ENCODE data around the gene ASCL1.

Gene ASCL1

DNA sequence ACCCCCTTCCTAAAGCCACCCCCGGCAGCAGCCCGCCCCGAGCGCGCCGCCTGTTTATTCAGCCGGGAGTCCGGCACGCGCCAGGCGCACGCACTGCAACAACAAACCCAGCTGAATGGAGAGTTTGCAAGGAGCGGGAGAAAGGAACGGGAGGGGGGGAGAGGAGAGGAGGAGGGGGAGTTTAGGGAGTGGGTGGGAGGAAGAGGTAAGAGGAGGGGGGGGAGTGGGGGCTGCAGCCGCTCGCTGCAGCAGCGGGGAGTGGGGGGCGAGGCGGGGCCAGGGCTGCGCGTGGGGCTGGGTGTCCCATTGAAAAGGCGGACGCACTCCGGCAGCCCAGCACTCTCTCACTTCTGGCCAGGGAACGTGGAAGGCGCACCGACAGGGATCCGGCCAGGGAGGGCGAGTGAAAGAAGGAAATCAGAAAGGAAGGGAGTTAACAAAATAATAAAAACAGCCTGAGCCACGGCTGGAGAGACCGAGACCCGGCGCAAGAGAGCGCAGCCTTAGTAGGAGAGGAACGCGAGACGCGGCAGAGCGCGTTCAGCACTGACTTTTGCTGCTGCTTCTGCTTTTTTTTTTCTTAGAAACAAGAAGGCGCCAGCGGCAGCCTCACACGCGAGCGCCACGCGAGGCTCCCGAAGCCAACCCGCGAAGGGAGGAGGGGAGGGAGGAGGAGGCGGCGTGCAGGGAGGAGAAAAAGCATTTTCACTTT is at the start of gene ASCL1:
ASCL1 (plus strand) TSS at position 336 of the 712 bp plus-strand sequence. CDS start 571 bp downstream, outside the sequence.
- peak; percentile 98 for DNase-seq

DNA sequence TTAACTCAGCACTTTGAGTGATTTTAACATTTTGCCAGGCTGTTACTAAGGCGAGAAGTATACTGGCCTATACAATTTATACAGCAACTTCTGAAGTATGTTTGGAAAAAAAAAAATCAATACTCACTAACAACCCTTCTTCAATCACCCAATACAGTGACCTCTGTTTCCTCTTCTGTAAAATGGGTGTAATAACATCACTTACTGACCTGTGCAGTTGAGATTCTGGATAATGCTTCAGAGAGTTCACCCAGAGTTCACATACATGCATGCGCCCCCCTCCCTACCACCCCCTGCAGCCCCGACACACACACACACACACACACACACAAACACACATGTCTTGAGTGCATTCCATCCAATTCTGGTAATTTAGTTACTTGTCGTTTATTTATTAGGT is 49.6 kb upstream of the ASCL1 start:
- no peak for DNase-seq

DNA sequence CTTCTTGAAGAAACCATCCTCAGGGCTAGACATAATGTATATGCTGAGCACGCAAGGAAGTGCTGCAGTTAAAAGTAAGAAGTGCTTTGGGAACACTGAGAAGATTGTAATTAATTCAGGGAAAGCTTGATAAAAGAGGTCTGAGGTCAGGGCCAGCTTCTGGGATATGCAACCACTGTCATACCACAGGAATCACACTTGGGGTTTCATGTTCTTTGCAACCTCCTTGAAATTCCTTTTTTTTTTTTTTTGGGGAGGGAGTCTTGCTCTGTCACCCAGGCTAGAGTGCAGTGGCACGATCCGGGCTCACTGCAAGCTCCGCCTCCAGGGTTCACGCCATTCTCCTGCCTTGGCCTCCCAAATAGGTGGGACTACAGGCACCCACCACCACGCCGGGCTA is 47.3 kb upstream of the ASCL1 start:
- DNase-seq, result no peak

DNA sequence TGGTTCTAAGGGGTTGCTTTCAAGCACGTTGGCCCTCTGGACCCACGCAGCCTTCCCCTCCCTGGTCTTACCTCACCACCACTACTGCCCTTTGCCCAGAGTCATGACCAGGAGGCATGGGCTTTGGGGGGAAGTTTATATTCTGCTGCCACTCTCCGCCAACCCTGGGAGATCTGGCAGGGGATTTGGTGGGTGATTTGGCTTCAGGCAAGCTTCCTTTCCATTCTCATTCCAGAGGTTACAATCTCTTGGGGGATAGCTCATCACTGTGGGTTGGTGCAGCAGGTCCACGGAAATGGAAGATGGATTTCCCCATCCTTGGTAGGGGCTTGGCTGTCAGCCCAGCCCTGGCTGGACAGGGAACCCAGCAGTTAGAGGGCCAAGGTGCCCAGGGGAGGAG is 46.7 kb upstream of the ASCL1 start:
- no peak for DNase-seq

DNA sequence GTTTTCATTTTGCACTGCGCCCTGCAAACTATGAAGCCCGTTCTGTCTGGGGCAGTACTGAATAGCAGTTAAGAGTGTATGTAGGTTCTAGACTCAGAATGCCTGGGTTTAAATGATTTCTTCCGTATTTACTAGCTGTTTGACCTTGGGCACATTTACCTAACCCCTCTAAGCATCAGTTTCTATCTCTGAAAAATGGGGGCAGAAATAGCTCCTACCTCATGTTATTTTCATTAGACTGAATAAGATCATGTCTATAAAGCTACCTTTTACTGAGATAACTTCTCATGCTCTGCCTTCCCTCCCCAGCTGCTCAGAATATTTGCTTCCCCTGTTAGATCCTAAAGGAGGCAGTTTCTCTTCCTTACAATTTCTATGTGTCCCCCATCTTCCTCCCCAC is 46.2 kb upstream of the ASCL1 start:
- no peak for DNase-seq

DNA sequence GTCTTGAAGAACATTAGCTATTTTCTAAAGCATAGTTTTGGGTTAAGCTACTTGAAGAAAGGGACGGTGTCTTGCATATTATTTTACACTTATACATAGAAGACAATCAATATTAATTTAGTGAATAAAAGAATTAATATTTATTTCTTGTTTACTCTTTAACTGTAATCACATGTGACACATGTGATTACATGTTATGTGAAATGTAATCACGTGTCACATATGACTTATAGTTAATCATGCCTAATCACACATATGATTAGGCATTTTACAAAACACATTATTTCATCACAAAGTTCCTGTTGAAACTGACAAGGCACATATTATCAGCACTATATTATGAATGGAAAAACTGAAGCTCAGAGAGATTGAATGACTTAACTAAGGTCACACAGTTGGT is 45.2 kb upstream of the ASCL1 start:
- no peak for DNase-seq

DNA sequence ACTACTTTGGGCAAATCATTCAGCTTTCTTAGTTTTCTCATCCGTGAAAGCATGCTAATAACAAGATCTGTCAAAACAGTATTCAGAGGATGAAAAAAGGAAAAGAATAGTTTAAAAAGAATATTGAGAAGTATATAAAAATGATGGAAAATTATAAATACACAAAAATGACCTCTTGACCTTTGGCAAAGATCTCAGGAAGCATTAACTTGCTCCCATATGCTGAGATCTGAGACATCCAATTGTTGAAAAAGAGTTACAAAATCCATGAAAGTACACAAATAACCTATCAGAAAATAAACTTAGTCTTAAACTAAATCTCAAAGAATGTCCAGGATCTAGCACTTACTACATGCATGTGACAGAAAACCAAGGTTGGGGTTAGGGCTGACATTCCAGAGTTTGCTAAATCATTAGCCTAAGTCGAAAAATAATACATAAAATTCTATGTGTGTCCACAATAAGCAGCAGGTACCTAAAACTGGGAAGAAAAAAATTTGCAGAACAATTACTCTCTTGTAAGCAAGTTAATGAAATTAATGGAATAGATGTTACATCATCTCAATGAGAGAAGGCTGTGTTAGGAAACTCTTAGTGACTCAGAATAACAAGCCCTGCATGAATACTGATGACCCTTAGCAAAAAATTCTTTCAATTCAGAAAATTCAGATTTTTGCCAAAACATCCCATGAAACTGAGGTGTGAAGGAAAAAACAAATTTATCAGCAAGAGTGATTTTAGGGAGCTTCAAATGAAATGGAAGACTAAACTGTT is 43.8 kb upstream of the ASCL1 start:
- no peak for DNase-seq

DNA sequence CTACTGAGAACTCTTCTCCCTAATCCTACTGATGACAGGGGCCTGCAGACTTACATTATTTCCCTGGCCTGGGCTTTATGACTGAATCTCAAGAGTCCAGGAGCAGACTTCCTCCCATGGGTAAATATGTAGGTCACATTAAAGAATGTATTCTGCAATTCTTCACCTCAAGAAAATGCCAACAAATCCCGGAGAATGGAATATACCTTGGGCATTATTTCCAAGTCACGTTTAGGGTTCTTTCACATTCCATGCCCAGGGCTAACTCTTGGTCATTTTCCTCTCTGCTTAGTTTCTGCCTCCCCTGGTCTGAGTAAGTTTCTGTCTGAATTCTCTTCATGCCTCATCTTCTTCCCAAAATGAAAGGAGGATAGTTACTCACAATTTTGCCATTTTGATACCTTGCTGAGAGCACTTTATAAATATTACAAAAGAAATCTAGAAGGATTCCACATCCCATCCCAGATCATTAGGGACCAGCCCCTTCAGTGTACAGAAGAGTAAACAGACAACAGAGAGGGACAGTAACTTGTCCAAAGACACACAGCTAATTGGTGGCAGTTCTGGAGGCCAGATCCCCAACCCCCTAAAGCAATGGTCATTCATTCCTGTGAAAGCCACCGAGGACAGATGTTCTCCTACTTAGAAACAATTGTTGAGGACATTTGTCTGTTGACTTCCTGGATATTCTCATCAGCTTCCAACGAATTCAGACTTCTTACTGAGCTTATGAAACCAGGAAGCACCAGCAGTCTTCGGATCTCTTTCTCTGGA is 41.0 kb upstream of the ASCL1 start:
- DNase-seq, result no peak

DNA sequence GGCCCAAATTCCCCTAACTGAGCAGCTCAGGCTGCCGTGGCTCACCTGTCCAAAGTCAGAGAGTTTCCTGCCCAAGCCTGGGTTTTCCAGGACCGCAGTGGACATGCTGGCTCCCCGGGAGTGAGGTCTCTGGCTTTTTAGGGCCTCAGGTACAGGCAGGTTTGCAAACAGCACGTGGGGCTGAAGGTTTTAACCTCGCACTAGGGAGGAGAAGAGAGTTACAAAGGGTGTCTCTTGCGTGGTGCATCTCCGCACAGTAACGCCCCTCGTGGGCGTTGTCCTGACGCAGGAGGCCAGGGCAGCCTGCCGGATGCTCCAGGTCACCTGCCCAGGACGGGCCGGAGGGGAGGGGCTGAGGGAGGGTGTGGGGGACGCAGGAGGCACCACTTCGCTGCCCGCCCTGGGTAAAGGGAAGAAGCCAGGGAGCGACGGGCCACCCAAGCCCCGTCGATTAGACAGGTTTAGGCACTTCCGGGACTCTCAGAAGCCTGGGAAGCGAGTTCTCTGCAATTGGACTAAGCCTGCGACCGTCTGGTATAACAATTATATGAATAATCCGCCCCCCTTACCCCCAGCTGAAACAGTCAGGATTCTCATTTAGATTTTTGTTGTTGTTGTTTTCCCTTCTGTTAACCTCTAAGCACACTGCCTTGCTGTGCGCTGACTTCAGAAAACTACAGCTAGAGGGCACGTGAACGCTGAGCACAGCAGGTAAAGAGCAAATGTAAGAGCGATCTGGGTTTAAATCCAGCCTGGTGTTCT is 40.3 kb upstream of the ASCL1 start, which contains the start of gene PAH:
PAH (minus strand) TSS at position 219 of the 762 bp plus-strand sequence; CDS start at position 105, 114 bp downstream.
- no peak for DNase-seq

DNA sequence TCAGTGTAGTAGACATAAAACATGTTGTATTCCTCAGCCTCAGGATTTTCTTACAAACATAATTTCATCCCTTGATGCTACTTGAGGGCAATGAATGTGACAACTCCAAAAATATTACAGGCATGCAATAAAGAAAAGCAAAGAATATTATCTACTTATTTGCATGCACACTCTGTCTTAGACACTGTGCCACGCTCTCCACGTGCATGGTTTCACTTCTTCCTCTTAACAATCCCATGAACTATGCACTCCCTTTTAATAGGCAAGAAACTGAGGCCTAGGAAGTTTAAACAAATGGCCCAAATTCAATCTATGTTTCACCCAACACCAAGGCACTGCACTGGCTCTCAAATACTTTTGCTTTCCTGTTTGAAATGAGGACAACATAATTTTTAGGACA is 38.6 kb upstream of the ASCL1 start:
- DNase-seq, result no peak

DNA sequence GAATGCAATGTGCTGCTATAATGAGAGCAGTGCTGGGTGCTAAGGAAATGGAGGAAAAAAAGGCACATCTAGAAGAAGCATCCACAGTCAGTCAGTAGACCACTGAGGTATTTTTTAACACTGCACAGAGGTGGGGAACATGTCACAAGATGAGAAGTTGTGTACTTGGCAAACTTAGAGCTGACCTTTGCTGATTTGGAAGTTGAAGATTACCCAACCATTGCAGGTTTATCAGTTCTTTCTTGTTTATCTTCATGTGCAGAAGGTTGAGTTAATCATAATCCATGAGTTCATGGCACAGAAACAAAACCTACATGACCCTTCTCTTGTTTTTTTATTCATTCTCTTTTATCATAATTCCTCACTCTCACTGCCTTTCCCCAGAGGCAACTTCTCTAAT is 37.2 kb upstream of the ASCL1 start:
- DNase-seq, result no peak

DNA sequence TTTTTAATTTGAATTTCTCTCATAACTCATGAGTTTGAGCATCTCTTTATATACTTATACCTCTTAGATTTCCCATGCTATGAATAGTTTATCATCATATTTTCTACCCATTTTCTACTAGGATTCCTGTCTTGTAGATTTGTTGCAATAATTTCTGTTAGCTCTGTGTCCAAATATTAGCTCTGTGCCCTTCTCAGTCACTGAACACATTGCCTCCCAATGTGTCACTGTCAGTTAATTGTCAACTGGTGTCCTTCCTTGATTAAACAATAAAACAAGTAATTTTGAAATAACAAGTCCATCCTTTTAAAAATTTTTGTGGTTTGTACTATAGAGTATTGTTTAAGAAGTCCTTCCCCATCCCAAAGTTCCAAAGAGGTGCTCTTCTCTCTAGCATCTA is 36.2 kb upstream of the ASCL1 start:
- DNase-seq, result no peak

DNA sequence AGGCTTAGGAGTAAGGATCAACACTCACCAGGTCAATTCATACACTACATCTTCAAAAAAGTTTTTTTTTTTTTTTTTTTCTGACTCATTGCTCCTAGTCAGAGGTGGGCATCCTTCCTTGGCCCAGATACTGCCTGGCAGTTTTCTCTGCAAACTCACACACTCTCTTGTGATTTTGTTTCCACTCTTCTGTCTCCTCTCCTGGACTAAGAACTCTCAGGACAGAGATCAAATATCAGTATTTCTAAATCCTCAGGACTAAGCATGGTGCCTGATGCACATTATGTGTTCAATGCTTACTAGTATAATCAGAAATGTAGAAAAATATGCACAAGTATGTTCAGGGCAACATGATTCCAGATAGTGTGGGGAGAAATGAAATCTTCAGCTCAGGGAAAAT is 30.3 kb upstream of the ASCL1 start:
- no peak for DNase-seq

DNA sequence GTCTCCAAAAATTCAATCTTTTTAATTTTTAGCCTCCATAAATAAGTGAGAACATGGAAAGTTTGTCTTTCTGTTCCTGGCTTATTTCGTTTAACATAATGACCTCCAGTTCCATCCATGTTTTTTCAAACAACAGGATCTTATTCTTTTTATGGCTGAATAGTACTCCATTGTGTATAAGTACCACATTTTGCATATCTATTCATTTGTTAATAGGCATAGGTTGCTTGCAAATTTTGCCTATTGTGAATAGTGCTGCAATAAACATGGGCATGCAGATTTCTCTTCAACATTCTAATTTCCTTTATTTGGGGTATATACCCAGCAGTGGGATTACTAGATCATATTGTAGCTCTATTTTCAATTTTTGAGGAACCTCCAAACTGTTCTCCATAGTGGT is 24.3 kb upstream of the ASCL1 start:
- DNase-seq, result no peak

DNA sequence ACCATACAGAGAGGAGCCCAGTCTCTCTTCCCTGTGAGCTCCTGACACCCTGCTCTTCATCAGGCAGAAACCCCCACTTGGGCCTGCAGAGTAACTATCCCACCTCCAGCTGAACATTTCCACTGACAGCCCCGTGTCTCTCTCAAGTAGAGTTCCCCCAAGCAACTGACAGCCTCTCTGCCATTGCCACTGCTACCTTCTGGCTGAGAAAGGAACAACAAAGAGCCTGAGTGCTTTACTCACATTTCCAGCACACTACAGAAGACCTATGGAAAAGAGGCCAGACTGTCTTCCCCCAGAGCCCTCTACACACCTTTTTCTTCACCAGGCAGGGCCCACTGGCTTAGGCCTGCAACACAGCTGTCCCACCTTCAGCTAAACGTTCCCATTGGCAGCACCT is 18.4 kb upstream of the ASCL1 start:
- no peak for DNase-seq

DNA sequence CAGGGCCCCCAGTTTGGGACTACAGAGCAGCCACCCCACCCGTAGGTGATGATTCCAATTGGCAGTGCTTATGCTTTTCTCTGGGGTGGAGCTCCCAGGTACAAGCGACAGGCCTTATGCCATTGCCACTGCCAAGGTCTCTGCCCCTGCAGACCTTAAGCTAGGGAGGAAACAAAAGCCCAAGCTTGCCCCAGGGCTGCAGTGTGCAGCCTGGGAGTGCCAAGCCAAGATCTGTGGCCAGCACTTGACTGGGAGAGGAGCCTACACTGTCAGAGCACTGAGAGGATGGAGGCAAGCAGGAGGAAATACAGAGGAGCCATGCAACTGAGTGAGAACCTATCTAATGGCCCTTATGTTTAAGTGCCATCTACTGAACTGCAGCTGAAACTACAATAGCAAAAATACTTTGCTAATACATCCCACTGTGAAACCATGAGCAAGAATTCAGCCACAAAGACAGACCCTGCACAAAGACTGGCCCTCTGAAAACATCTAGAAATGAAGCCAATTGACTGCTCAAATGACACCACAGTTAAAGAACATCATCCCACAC is 17.7 kb upstream of the ASCL1 start:
- DNase-seq, result no peak

DNA sequence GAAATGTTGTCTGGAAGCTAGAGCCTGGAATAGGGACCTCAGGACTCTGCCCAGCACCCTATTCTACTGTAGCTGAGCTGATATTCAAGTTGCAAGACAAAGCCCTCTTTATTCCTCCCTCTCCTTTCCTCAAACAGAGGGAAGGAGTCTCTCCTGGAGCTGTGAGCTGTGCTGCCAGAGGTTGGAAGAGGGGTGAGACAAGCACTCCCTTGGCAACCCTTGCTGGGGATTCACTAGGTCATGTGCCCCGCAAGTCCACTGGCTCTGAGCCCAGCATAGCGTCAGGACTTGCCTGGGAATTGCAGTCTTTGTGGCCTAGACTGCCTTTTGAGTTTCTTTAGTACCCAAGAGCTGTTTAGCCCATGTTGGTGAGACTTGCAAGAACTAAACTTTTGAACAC is 11.4 kb upstream of the ASCL1 start:
- DNase-seq, result peak; percentile 66

DNA sequence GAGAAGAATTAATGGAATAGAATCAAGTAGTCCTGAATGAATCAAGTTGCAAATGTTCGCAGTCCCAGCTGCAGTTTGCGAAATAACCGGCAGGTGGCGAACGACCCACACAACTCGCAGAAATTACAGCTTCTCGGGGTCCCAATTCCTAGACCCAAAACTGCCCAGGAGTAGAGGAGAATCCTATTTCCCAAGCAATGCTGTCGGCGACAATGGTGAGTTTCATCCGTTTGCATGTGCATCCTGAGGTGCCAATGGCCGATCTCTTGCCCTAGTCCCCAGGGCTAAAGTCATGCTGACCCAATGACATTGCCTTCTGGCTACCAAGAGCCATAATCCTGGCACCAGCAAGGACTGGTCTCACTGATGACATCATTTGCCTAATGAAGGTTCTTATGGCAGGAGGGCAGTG is 8.5 kb upstream of the ASCL1 start:
- DNase-seq, result peak; percentile 92

DNA sequence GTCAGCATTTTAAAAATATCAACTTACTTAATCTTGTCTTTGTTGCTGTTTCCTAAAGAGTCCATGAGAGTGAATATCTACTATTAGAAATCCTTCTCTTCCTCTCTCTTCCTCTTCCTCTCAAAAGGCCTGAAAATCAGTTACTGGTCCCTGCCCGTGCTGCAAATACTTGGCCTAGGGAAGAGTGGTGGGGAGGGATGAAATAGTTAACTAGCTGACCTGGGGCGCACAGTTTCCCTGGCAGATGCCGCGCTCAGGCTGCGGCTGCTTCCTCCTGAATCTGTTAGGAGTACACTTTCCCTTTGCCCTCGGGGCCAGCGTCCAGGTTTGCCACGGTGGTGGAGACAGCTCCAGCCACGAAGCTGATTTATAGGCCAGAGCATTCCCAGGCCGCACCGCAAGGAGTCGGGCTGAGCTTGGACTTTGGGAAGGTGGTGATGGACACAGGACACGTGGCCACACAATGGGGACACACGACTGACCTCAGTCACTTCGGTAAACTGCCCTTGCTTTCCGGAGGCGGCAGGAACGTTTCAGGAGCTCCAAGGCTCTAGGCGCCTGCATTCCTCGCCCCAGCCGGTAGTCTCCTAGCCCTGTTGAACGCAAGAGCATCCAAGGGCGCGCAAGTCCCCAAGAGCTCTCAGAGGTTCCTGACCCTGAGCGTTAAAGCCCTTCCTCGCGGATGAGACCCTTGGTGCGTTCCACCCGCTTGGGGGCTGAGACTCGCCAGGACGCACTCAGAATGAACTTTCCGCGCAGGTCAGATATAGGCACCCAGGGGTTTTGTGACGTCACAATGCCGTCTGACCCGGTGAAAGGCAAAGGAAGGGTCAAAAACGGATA is 7.1 kb upstream of the ASCL1 start:
- peak; percentile 91 for DNase-seq

DNA sequence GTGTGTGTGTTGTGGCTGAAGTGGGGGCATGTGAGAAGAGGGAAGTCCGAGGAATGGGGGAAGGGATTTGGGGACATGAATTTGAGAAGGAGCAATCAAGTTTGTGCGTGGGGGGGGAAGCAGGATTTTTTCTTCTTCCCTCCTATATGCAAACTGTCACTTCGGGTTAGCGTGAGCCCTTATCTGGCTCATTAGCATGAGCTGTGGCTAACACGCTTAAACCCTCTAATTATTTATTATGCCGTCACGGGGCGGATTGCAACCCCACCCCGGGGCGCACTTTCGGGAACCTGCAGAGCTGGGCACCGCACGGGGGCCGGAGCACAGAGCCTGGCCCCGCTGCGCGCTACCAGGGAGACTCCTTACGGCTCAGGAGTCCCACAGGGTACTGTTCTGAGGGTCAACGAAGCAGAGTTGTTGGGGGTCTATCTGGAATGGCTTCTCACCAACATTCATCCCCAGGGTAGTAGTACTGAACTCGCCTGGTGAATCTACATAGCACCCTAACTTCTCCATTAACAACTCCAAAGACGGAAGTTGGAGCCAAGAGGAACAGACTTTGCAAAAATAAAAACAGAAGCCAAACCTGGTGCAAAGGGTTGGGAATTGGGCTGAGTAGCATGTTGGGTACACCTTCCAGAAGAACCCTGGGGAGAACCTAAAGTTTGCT is 6.4 kb upstream of the ASCL1 start:
- DNase-seq, result peak; percentile 91

DNA sequence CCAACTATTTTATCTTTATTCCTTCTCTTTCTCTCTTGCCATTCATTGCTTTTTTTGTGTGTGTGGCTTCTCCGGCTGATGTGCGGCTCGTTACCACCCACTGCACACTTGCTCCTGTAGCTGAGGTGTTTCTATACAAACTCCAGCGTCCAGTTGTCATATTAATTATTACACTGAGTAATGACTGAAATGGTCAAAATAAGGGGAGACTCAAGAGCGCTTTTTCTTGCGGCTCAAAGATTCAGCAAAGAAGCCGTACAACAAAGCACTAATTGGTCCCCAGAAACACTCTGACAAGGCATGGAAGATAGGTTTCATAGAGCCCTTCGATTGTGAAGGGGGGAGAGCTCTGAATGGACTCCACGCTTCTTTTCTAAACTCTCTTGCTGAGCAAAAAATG is 5.6 kb upstream of the ASCL1 start:
- DNase-seq, result peak; percentile 86

Measured in NCI-H1105 treated with DMSO at 0.1 percent for 48 hours (cell line).